Parathyroid adenoma (tissue), 2 donors: ENCODE results near the gene TRIP11.

Experiments
- H2AFZ ChIP-seq: fragments of 300-600 bp; sonication (generic); one replicate; pipeline ENCODE4 v1.7.0; 2017; ENCODE audit warnings: antibody characterized with exemption, mild to moderate bottlenecking
- H3K27ac ChIP-seq: fragments of 300-600 bp; sonication (generic); one replicate; pipeline ENCODE4 v1.7.0; 2017
- H3K27me3 ChIP-seq: fragments of 300-600 bp; sonication (generic); one replicate; pipeline ENCODE4 v1.7.0; 2017; ENCODE audit warnings: low read length; ENCODE audit not compliant: control insufficient read depth, insufficient read depth
- H3K36me3 ChIP-seq: fragments of 300-600 bp; sonication (generic); one replicate; pipeline ENCODE4 v1.7.0; 2017; ENCODE audit warnings: low read length; ENCODE audit not compliant: control insufficient read depth, insufficient read depth
- H3K4me1 ChIP-seq: fragments of 300-600 bp; sonication (generic); one replicate; pipeline ENCODE4 v1.7.0; 2017; ENCODE audit warnings: control low read depth
- H3K4me2 ChIP-seq: fragments of 300-600 bp; sonication (generic); one replicate; pipeline ENCODE4 v1.7.0; 2017; ENCODE audit warnings: low read length
- H3K4me3 ChIP-seq: fragments of 300-600 bp; sonication (generic); one replicate; pipeline ENCODE4 v1.7.0; 2017; ENCODE audit warnings: low read depth, low read length
- H3K79me2 ChIP-seq: fragments of 300-600 bp; sonication (generic); one replicate; pipeline ENCODE4 v1.7.0; 2017; ENCODE audit warnings: control low read depth
- H3K9ac ChIP-seq: fragments of 300-600 bp; sonication (generic); one replicate; pipeline ENCODE4 v1.7.0; 2017; ENCODE audit warnings: mild to moderate bottlenecking
- H3K9me3 ChIP-seq: fragments of 300-600 bp; sonication (generic); one replicate; pipeline ENCODE4 v1.7.0; 2017; ENCODE audit warnings: low read length; ENCODE audit not compliant: control insufficient read depth
- TF ChIP-seq, protein P1 (sequence below): fragments of 300-600 bp; sonication (generic); IDR thresholded peaks from one replicate; pipeline ENCODE4 v1.7.0; 2017; ENCODE audit warnings: antibody characterized with exemption, mild to moderate bottlenecking
- donor health status: primary hyperparathyroidism.

Gene TRIP11

GRCh38 chr14:91955168-91955567, 84.7 kb downstream of the TRIP11 start:
- H3K4me3 ChIP-seq: no peak overlapping the region
- no peak overlapping the region for H3K4me2 ChIP-seq
- peak overlapping the region; percentile 34 for H2AFZ ChIP-seq
- H3K9me3 ChIP-seq: no peaks in the 10 kb centered on the region
- no peak overlapping the region for H3K9ac ChIP-seq
- H3K4me1 ChIP-seq: no peaks in the 10 kb centered on the region
- no peak overlapping the region for H3K27ac ChIP-seq
- H3K36me3 ChIP-seq: no peaks in the 10 kb centered on the region
- H3K27me3 ChIP-seq: no peaks in the 10 kb centered on the region
- TF ChIP-seq, protein P1, sequence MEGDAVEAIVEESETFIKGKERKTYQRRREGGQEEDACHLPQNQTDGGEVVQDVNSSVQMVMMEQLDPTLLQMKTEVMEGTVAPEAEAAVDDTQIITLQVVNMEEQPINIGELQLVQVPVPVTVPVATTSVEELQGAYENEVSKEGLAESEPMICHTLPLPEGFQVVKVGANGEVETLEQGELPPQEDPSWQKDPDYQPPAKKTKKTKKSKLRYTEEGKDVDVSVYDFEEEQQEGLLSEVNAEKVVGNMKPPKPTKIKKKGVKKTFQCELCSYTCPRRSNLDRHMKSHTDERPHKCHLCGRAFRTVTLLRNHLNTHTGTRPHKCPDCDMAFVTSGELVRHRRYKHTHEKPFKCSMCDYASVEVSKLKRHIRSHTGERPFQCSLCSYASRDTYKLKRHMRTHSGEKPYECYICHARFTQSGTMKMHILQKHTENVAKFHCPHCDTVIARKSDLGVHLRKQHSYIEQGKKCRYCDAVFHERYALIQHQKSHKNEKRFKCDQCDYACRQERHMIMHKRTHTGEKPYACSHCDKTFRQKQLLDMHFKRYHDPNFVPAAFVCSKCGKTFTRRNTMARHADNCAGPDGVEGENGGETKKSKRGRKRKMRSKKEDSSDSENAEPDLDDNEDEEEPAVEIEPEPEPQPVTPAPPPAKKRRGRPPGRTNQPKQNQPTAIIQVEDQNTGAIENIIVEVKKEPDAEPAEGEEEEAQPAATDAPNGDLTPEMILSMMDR: no peak
- no peaks in the 10 kb centered on the region for H3K79me2 ChIP-seq

GRCh38 chr14:91953170-91953985, 86.5 kb downstream of the TRIP11 start:
- Histone ChIP-seq H3K4me2 (no peak overlapping the region), H3K9ac (no peak overlapping the region), H3K9me3 (no peaks in the 10 kb centered on the region), H3K36me3 (no peaks in the 10 kb centered on the region), H3K79me2 (no peaks in the 10 kb centered on the region), H2AFZ (peak overlapping the region; percentile 28), H3K27me3 (no peaks in the 10 kb centered on the region), H3K27ac (no peak overlapping the region), H3K4me1 (no peaks in the 10 kb centered on the region), H3K4me3 (no peak overlapping the region)
- TF ChIP-seq, protein P1: no peak

- H2AFZ ChIP-seq: peak within 1 kb of the TSS; percentile 98
- H3K36me3 ChIP-seq: no peaks in the 10 kb centered on the region
- H3K4me2 ChIP-seq: peak within 1 kb of the TSS; percentile 79
- peak within 1 kb of the TSS; percentile 41 for H3K27ac ChIP-seq
- no peaks in the 10 kb centered on the region for H3K27me3 ChIP-seq
- no peaks in the 10 kb centered on the region for H3K79me2 ChIP-seq
- no peaks in the 10 kb centered on the region for H3K4me1 ChIP-seq
- H3K9me3 ChIP-seq: no peaks in the 10 kb centered on the region
- H3K4me3 ChIP-seq: peak within 1 kb of the TSS; percentile 57
- TF ChIP-seq, protein P1: no peak
- no peak within 1 kb of the TSS for H3K9ac ChIP-seq
These were observed 92.2 kb downstream of the TRIP11 start, which contains the start of gene FBLN5 for GRCh38 chr14:91947475-91948184. Gene FBLN5, minus strand, starts transcription at chr14:91947694. Its CDS starts 465 bp downstream, at chr14:91947229.

- H3K36me3 ChIP-seq: no peaks in the 10 kb centered on the region
- H3K9me3 ChIP-seq: no peaks in the 10 kb centered on the region
- H2AFZ ChIP-seq: peak overlapping the region; percentile 98
- H3K27me3 ChIP-seq: no peaks in the 10 kb centered on the region
- H3K79me2 ChIP-seq: no peaks in the 10 kb centered on the region
- peak overlapping the region; percentile 41 for H3K27ac ChIP-seq
- H3K4me2 ChIP-seq: peak overlapping the region; percentile 79
- TF ChIP-seq, protein P1: no peak
- no peak overlapping the region for H3K9ac ChIP-seq
- H3K4me1 ChIP-seq: no peaks in the 10 kb centered on the region
- H3K4me3 ChIP-seq: peak overlapping the region; percentile 57
These were observed 93.0 kb downstream of the TRIP11 start for GRCh38 chr14:91946622-91947474.
